ENCODE data around the gene SKOR1. TPM values are rescaled to one million over a fixed set of nuclear protein-coding genes. Genes with fewer than 3 reads are reported as not detected.

SKOR1 gene
- total and polyA plus RNA-seq, 2 donors = 0.14 to 0.46 TPM

DNA sequence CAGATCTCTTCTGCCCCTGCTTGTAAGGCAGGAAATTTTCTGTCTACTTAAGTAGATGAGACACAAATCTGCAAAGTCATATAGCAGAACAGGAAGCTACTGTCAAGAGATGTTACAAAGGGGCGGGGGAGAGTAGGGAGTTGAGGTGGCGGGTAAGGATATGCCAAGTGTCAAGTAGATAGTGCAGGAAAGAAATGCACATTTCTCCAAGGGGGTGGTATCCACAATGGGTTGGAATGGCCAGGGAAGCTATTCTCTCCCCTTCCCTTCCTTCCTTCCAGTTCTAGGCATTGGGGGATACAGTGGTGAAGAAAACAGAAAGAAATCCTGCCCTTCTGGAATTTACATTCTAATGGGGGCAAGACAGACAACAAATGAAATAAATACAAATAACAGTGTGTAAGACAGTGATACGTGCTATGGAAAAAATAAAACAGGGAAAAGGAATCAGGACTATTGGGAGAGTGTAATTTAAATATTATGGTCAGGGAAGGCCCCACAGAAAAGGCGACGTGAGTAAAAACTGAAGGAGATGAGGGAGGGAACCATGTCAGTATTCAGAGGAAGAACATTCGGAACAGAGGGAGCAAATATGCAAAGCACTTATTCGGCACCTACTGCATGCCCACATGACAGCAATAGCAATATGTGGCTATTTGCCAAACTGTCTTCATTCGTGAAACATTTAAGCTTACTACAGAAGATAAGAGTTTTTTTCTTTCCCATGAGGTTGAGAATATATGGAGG is 57.4 kb downstream of the SKOR1 start:
- Histone ChIP-seq H3K27ac (ENCODE audit: low read depth in 1 of 2, low read length in 1 of 2) (peak overlapping the region; percentile 41 to 47), H3K36me3 (ENCODE audit: control insufficient read depth in 2 of 2, insufficient read depth in 2 of 2, low read length in 1 of 2) (no peaks in the 10 kb centered on the region), H3K27me3 (ENCODE audit: control insufficient read depth in 2 of 2, insufficient read depth in 1 of 2, low read length in 1 of 2) (no peaks in the 10 kb centered on the region), H3K4me3 (ENCODE audit: low read length in 2 of 2) (no peak overlapping the region), H3K9me3 (ENCODE audit: control insufficient read depth in 2 of 2, insufficient read depth in 1 of 2, low read length in 1 of 2) (no peaks in the 10 kb centered on the region), H3K4me1 (ENCODE audit: control insufficient read depth in 2 of 2, insufficient read depth in 2 of 2, low read length in 2 of 2) (peaks cover 3 to 40% of the 10 kb centered on the region in 2 donors)
- WGBS = 58% methylated on average over 8 of the region's 8 CpGs
- DNase-seq (ENCODE audit: low read depth in 6 of 9, low spot score in 9 of 9) = peak in 7 of 9 donors; percentile 37 to 82 (median 62)

DNA sequence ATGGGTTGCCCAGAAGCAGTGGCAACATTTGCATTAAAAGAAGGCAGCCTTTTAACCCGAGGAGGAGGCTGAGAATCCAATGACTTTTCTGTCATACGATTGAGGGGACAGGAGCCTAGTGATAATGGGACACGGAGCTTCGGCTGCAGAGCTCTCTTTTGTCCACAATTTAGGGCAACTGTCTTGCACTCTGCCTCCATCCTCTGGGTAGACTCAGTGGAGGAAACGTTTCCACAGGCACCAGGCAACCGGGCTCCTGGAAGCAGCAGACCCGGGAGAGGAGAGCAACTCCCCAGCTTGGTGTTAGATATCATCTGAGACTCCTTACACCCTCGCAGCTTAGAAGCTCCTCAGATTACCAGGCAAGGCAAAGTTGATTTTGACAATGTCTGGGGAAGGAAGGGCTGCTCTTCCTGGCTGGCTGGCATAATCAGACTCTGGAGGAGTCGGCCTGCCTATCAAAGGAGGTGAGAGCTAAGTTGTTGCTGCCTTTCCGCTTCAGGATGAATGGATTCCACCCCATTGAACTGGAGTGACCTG is 58.0 kb downstream of the SKOR1 start:
- H3K4me1 ChIP-seq (ENCODE audit: control insufficient read depth in 2 of 2, insufficient read depth in 2 of 2, low read length in 2 of 2) = peaks cover 3 to 40% of the 10 kb centered on the region in 2 donors
- H3K27ac ChIP-seq (ENCODE audit: low read depth in 1 of 2, low read length in 1 of 2) = peak overlapping the region; percentile 36 to 46
- H3K4me3 ChIP-seq (ENCODE audit: low read length in 2 of 2) = no peak overlapping the region
- H3K27me3 ChIP-seq (ENCODE audit: control insufficient read depth in 2 of 2, insufficient read depth in 1 of 2, low read length in 1 of 2) = no peaks in the 10 kb centered on the region
- DNase-seq (ENCODE audit: low read depth in 6 of 9, low spot score in 9 of 9) = no peak
- H3K36me3 ChIP-seq (ENCODE audit: control insufficient read depth in 2 of 2, insufficient read depth in 2 of 2, low read length in 1 of 2) = no peaks in the 10 kb centered on the region
- WGBS = 85% methylated on average over 10 of the region's 10 CpGs
- H3K9me3 ChIP-seq (ENCODE audit: control insufficient read depth in 2 of 2, insufficient read depth in 1 of 2, low read length in 1 of 2) = no peaks in the 10 kb centered on the region

DNA sequence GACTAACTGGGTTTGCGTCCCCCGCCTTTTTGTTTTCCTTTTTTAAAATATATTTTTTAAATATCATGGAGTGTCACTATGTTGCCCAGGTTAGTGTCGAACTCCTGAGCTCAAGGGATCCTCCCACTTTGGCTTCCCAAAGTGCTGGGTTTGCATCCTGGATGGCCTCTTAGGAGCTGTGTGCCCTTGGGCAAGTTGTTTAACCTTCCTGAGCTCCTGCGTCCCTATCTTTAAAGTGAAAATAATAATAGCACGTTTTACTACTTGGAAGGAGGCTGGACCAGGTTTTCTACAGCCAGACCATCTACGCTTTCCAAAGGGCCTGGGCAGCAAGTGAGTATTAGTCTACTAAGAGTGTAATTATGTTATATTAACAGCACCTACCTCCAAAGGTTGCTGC is 58.7 kb downstream of the SKOR1 start:
- Histone ChIP-seq H3K4me1 (ENCODE audit: control insufficient read depth in 2 of 2, insufficient read depth in 2 of 2, low read length in 2 of 2) (peaks cover 3 to 38% of the 10 kb centered on the region in 2 donors), H3K9me3 (ENCODE audit: control insufficient read depth in 2 of 2, insufficient read depth in 1 of 2, low read length in 1 of 2) (no peaks in the 10 kb centered on the region), H3K4me3 (ENCODE audit: low read length in 2 of 2) (peak overlapping the region in 1 of 2 donors; percentile 33), H3K36me3 (ENCODE audit: control insufficient read depth in 2 of 2, insufficient read depth in 2 of 2, low read length in 1 of 2) (no peaks in the 10 kb centered on the region), H3K27me3 (ENCODE audit: control insufficient read depth in 2 of 2, insufficient read depth in 1 of 2, low read length in 1 of 2) (no peaks in the 10 kb centered on the region), H3K27ac (ENCODE audit: low read depth in 1 of 2, low read length in 1 of 2) (peak overlapping the region; percentile 19 to 23)
- 81% methylated on average over 6 of the region's 6 CpGs for WGBS
- no peak for DNase-seq (ENCODE audit: low read depth in 6 of 9, low spot score in 9 of 9)

Other genes with a start within 250 kb of the SKOR1 start
- not detected for gene RNU6-1, start 14.5 kb downstream of the SKOR1 start, total RNA-seq
- gene RNU6-1, start 14.5 kb downstream of the SKOR1 start, polyA plus RNA-seq = not detected
- 26.2 TPM for gene PIAS1, start 228.8 kb downstream of the SKOR1 start, total RNA-seq
- 29.1 TPM for gene PIAS1, start 228.8 kb downstream of the SKOR1 start, polyA plus RNA-seq